Stimulated activated CD8-positive, alpha-beta memory T cell treated with anti-CD3 and anti-CD28 coated beads, Interleukin-2, amount 100 ng/mL, for 48 hours (primary cell): ENCODE data around the gene NRGN.
"Not testable (repeated sequence)": the region's sequence is repeated elsewhere in the genome, so short reads cannot be mapped to it uniquely, and the experiment has no call there.

Experiments
- DNase-seq, 2 donors: peaks; one replicate each; pipeline ENCODE4 v3.0.0-alpha.2; 2020; ENCODE audit warnings: low read depth in 2 of 2

NRGN gene

DNA sequence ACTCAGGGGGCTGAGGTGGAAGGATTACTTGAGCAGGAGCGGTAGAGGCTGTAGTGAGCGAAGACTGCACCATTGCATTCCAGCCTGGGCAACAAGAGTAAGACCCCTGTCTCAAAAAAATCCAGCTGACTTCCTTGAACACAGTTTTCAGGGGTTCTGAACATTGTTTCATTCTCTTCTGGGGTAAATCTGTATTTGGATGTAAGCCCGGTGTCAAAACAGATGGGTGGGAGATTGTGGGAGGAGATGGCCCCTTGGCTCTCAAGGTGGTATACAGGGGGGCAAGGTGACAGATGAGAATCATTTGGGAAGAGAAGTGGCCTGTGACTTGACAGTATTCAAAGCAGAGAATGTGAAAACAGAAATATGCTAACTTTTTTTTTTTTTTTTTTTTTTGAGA, 17.6 kb downstream of the NRGN start:
- no peak for DNase-seq

DNA sequence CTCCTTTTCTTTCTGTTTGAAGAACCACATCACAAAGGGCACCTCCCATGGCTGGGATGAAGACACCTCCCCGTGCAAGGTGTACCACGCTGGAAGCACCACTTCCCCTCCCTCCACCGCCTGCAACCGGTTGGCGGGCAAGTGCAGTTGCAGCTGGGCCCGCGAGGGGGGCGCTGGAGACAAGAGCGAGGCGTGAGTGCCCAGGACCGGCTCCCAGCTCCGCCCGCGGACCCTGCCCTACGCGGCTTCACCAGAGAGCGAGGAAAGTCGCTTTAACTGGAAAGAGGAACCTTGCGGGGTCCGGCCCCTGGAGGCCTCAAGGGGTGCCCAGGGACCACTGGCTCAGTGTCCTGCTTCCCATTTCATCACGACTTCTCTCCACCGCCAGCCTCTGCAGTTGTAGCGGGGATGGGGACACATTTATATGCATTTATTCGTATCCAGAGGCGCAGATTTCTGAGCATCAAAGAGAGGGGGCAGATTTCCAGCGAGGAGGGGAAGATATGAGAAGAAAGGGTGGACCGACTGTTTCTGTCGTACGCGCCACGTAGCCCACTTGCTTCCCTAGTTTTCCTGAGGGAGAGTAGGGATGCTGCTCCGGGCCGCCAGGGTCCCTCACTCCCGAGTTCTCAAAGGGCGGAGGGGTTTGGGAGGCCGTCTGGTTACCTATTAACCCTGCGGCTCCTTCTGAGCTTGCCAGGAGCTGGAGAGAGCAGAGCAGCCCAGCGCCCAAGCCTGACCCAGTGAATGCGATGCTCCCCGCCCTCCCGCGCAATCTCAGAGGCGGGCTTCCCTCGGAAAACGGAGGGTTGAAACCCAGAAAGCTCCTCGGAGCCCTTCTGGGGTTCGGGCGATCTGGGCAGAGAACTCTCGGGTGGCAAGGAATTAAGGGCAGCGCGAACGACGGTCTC, 18.9 kb downstream of the NRGN start:
- peak; percentile 57 to 59 for DNase-seq

DNA sequence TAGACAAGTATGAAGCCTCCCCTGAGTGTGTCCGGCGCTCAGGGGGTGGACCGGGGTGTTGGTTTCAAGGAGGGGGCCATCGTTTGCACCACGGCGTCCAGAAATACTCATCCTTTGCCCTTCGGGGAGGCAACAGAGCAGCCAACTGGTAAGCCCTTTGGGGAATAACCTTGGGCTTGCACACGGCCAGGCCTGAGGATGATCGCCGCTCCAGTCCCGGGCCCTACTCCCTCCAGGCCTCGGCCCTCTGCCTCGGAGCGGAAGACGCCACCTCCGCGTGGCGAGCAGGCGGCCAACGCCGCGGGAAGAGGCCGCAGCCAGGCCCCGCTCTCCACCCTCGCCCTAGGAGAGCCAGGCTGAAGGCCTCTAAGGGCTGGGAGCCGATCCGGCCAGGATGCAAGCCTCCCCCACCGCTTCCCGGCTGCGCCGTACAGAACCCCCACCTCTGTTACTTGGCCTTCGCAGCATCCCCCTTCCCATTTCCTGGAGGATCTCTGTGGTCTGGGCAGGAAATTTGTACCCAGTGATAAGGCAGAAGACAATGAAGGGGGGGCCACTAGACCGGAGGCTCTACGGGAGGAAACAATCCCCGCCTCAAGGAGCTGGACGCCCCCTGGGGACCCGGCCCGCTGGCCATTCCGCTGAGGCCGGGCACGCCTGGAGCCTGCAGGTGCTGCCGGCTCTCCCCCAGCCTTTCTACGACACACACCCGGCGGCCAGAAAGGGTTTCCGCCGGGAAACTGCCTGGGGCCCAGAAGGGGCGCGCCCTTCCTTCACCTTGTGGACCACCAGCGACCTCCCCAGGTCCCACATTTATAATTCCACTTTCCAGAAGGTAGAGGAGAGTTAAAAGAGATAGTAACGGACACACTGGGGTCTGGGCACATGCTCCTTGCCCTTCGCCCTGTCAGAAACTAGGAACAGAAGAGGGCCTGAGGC, 19.8 kb downstream of the NRGN start:
- DNase-seq, result no peak

DNA sequence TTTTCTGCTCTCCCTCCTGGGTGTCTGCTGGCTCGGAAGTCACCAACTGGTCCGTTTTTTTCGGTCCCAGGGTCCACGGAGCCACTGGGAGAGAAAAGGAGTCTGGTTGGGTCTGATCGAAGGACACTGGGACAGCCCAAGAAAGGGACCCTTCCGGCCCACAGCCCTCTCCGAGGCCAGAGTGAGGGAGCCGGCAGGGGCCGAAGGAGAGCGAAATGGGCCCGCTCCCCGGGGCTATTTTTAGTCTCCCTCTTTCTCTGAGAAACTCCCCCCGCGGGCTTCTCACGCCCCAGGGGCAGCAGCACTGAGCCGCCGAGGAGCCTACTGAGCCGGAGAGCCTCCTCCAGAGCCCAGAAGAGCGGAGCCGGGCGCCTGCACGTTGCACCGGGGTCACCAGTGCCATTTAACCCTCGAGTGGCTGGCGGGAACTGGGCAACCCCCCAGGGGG, 20.5 kb downstream of the NRGN start:
- DNase-seq, result no peak

DNA sequence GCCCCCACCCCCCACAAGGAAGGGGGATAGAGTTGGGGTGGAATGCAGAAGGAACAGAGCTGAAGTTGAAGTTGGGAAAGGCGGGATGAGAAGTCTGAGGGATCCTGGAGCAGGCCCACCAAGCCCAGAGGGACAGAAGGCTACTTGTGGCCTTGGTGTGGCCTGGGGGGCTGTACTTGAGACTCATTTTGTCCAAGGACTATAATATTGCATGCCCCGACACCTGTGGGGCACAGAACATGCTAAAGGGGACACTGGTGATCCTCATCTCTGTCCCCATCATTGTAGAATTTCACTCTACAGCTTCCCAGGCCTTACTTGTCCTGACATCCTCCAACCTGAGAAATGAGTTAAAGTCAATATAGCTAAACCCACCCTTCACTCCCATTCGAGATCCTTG, 21.1 kb downstream of the NRGN start:
- no peak for DNase-seq

DNA sequence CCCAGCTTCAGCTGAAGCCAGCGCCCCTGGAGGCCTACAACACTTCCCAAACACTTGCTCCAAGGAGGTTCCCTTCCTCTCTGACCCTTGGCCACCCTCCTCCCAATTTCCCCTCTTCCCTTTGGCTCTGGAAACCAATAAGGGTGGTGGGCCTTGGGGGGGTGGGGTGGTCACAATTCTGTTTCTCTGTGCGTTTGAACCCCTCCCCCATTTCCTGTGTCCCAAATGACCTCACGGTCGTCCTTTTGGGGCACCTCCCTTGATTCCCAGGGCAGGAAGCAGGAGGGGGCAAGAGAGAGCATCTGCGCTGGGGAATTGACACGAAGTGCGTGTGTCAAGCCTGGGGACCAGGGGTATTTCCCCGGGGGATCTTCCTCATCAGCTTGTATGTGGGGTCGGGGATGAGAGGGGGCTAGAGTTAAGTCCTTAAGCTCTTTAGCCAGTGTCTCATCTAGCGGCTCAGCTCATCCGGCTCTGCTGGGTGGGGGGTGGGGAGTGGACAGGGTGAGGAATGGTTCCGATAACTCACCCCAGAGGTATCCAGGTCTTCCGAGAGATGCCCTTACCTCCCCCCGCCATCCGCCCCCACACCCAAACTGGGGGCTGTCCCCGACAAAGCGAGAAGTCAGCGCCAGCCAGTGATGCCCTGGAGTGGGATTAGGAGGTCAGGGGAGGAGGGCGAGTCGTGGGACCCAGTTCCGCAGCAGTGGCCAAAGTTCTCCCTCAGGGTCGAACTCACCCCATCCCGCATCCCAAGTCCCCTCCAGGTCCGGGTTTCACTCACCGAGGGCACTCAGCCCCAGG, 21.8 kb downstream of the NRGN start:
- DNase-seq, result no peak

- DNase-seq, result peak; percentile 57 to 66
These were observed 22.4 kb downstream of the NRGN start, which contains the start of gene ESAM for GRCh38 chr11:124762105-124762623. TSS of gene ESAM (minus strand) at chr11:124762290. CDS start at chr11:124762154, 136 bp downstream.

DNA sequence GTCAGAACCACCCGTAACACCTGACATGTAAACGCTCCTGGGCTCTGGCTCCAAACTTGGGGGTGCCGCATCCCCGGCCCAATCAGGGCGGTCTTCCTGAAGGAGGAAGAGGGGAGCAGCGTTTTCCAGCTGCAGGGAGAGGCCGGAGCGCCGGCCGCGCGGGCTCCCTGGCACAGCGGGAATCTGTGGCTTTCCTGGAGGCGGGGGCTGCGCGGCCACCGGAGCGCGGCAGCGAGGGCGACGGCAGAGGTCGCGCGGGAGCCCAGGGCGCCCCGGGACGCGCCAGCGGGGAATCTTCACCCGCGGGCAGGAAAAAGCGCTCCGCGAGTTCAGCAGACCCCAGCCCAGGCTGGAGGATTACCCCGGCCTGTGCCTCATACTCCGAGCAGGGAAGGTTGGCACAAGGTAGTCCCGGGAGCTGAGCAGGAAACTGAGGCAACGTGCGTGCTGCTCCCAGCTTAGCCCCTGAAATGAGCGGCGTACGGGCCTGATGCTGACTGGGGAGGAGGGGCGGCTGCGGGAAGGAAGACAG, 22.9 kb downstream of the NRGN start:
- DNase-seq, result no peak

DNA sequence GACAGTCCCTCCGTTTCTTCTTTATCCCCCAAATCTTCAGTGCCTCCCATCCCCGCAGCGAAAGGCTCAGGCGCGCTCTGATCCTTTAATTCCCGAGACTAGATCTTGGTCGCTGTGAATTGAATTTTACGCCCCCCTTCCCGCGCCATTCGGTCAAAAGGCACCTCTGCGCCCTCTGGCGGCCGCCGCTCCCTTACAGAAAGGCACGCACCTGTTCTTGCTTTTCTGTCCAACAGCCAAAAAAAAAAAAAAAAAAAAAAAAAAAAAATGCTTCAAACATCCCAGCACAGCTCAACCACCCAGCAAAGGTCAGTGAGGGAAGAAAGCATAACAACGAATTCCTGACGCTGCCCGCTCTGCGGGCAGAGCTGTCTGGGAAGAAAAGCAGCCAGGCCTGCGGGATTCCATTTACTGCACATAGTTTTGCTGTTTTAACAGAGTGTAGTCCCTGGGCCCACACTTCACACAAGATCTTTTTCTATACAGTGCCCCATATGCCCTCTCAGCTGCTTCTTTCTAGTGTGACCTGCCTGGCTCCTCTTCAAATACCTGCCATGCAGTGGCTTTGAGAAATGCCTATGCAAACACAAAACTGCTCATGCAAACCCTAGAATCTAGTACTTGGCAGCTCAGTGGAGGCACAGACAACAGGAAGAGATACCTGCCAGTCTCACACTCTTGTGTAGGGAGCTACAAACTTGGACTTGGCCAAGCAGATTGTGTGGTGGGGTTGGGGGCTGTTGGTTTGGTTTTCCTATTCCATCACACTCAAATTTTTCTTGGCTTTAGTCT, 23.6 kb downstream of the NRGN start:
- DNase-seq, result peak; percentile 77 to 81

- no peak for DNase-seq
These were observed 26.4 kb downstream of the NRGN start for GRCh38 chr11:124766156-124766555.

DNA sequence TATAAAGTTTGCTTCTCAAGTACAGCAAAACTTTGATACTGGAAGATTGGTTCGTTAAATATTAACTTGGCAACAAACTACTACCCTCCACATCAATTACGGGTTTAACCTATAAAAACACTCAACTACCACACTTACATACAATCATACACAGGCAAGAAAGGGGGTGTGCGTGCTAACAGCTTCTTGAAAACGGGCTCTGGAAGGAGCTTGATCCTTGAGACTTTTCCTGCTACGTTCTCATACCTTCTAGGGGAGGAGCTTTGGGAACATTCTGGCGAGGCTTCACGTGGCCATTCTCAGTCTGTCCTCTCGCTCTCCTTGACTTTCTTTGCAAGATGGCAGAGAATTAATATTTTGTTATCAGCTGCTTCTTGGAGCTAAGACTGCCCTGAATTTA, 29.2 kb downstream of the NRGN start:
- no peak for DNase-seq

- DNase-seq, result no peak
These were observed 30.3 kb downstream of the NRGN start for GRCh38 chr11:124769806-124770774.

DNA sequence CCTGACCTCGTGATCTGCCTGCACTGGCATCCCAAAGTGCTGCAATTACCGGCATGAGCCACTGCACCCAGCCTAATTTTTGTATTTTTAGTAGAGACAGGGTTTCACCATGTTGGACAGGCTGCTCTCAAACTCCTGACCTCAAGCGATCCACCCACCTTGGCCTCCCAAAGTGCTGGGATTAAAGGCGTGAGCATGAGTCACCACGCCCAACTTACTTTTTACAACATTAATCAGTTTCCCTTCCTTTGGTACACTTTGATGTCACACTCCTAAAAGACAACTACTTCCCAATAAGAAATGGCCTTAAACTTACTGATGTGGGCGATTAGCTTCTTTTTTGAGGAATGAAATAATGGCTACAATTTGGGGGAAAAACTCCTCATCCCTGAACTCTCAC, 31.2 kb downstream of the NRGN start:
- not testable (repeated sequence) for DNase-seq

DNA sequence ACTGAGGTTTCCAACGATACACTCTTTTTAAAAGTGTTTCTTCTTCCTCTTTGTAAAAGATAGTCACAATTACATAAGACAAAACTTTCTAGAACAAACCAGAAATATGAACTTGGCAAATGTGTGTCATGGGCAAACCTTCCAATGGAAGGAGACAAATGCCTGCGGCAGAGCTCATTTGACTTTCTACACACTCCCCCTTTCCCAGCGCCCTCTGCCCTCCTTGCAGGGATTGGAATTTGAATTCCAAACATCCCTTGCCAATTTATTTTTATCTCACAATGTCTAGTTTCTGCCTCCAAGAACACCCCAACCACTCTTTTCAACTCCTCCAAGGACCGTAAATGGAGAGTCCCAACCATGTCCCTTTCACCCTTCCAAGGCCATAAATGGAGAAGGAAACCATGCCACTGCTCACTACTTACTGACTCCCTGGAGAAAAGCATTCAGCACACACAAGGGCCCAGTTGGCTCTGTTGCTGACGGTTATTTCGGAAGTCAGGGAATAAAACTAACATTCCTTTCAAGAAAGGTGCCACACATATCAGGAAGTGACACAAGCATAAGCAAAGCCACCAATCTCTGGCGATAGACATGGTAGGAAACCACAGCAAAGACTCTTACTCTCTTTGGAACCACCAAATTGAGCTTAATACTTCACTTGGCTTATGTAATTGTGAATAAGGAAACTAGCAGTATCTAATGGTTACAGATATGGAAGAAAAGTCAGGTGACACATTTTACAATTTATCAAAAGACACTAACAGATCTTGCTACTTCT, 37.3 kb downstream of the NRGN start:
- DNase-seq, result no peak

DNA sequence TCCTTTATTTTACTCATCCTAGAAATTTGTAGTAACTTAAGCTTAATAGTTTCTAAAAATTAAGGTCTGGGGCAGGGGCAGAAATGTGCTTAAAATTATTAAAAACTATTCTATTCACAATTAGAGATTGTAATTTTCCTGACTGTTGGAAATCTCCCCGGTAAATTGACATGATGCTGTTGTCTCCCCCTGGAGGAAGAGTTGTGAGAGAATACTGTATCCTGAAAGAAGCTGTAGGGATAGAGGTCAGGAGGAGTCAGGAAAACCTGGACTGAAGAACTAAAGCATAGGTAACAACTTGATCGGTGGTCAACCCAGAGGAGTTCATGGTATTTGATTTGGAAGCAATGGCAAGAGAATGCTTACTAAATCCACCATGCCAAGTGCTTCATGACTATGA, 38.5 kb downstream of the NRGN start:
- no peak for DNase-seq

- no peak for DNase-seq
These were observed 39.8 kb downstream of the NRGN start for GRCh38 chr11:124779568-124779967.

DNA sequence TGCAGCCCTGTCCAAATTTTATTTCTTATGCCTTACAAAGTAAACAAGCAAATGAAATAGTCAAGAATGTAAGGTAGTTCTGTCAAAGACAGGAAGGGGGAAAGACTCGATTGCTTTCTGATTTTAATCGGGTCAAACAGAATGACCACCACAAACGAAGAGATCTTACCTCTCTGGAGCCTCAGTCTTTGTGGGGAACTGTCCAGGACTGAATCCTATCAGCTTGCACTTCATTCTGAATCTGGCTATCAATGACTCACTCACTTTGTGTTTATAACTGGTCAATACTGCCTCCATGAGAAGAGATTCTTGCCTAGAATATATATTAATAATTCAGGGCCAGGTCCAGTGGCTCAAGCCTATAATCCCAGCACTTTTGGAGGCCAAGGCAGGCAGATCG, 43.3 kb downstream of the NRGN start:
- DNase-seq, result no peak

GRCh38 chr11:124784051-124784450, 44.3 kb downstream of the NRGN start:
- no peak for DNase-seq
